Fibroblast of lung (primary cell): ENCODE data around the gene PLAAT3. TPM values are rescaled to one million over a fixed set of nuclear protein-coding genes. Genes with fewer than 3 reads are reported as not detected.
"Not testable (repeated sequence)": the region's sequence is repeated elsewhere in the genome, so short reads cannot be mapped to it uniquely, and the experiment has no call there.

Experiments
- DNase-seq, 2 donors: peaks; one replicate each; pipeline versions ENCODE4 v3.0.0 to v3.0.0-alpha.2; 2010; ENCODE audit warnings: low read depth in 2 of 2
- H2AFZ ChIP-seq: 2 replicates; pipeline ENCODE4 v1.5.1; 2012; ENCODE audit warnings: low read length, control low read depth, inconsistent platforms
- H3K27ac ChIP-seq: 2 replicates; pipeline ENCODE4 v1.5.1; 2011; ENCODE audit warnings: low read length, control low read depth; ENCODE audit not compliant: insufficient read depth
- H3K27me3 ChIP-seq: 2 replicates; pipeline ENCODE4 v1.5.1; 2011; ENCODE audit warnings: mild to moderate bottlenecking, low read length; ENCODE audit not compliant: control insufficient read depth, insufficient read depth
- H3K36me3 ChIP-seq: 2 replicates; pipeline ENCODE4 v1.5.1; 2011; ENCODE audit warnings: low read length; ENCODE audit not compliant: control insufficient read depth, insufficient read depth
- H3K4me1 ChIP-seq: 2 replicates; pipeline ENCODE4 v1.5.1; 2011; ENCODE audit warnings: low read length; ENCODE audit not compliant: control insufficient read depth, insufficient read depth; ENCODE audit errors: extremely low read depth
- H3K4me2 ChIP-seq: 2 replicates; pipeline ENCODE4 v1.5.1; 2011; ENCODE audit warnings: low read length, control low read depth; ENCODE audit not compliant: insufficient read depth; ENCODE audit errors: extremely low read depth
- H3K4me3 ChIP-seq, 4 experiments: fragments of 200-600 bp in 1 of 4; sonication (generic) in 1 of 4; replicated peaks in 1 of 4; 2 replicates each; pipeline ENCODE4 v1.5.1; 2011 to 2016; ENCODE audit warnings: low read length in 4 of 4, low read depth in 3 of 4, mild to moderate bottlenecking in 3 of 4, control low read depth in 2 of 4, inconsistent platforms in 1 of 4, mixed read lengths in 1 of 4; ENCODE audit not compliant: insufficient read depth in 1 of 4; ENCODE audit errors: control extremely low read depth in 1 of 4
- H3K79me2 ChIP-seq: 2 replicates; pipeline ENCODE4 v1.5.1; 2012; ENCODE audit warnings: mild to moderate bottlenecking, low read length, inconsistent platforms; ENCODE audit not compliant: control insufficient read depth, insufficient read depth
- H3K9ac ChIP-seq: 2 replicates; pipeline ENCODE4 v1.5.1; 2011; ENCODE audit warnings: mild to moderate bottlenecking, low read length, control low read depth; ENCODE audit not compliant: insufficient read depth
- H3K9me3 ChIP-seq: 2 replicates; pipeline ENCODE4 v1.5.1; 2012; ENCODE audit warnings: low read depth, low read length; ENCODE audit not compliant: control insufficient read depth, insufficient read depth
- H4K20me1 ChIP-seq: 2 replicates; pipeline ENCODE4 v1.5.1; 2011; ENCODE audit warnings: low read length; ENCODE audit not compliant: control insufficient read depth, insufficient read depth; ENCODE audit errors: extremely low read depth
- EZH2 ChIP-seq: IDR thresholded peaks from 2 replicates; pipeline ENCODE4 v1.5.1; 2012; ENCODE audit warnings: low read length, control low read depth, mild to moderate bottlenecking; ENCODE audit errors: missing control alignments
- polyA plus RNA-seq, 2 donors: library from polyadenylated mRNA; depleted of rRNA in 1 of 2; stranded (reverse) in 1 of 2; unstranded in 1 of 2; fragments of >200 nt; gene quantifications; 2 replicates each; pipeline ENCODE4 v1.2.1, GENCODE V29; 2011 to 2012; ENCODE audit warnings: missing spikeins in 1 of 2
- total RNA-seq: library from RNA; depleted of rRNA; stranded (reverse); fragments of >200 nt; gene quantifications from 2 replicates; pipeline ENCODE4 v1.2.1, GENCODE V29; 2014
- TF ChIP-seq, protein P1 (sequence below), 2 donors: IDR thresholded peaks in 1 of 2; conservative IDR thresholded peaks in 1 of 2; 1 replicate in 1 of 2; 2 replicates in 1 of 2; pipeline ENCODE4 v1.5.1; 2011 to 2012; ENCODE audit warnings: low read length in 2 of 2, control low read depth in 1 of 2, inconsistent platforms in 1 of 2, low read depth in 1 of 2, mild to moderate bottlenecking in 1 of 2

PLAAT3 gene
- total and polyA plus RNA-seq, 2 donors (not counting 1 experiment from before 2014, with no cell fraction given): 11.4 to 45.4 TPM

DNA sequence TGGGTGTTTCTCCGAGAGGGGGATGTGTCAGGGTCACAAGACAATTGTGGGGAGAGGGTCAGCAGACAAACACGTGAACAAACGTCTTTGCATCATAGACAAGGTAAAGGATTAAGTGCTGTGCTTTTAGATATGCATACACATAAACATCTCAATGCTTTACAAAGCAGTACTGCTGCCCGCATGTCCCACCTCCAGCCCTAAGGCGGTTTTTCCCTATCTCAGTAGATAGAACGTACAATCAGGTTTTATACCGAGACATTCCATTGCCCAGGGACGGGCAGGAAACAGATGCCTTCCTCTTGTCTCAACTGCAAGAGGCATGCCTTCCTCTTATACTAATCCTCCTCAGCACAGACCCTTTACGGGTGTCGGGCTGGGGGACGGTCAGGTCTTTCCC lies 86.1 kb downstream of the PLAAT3 start:
- H3K27ac ChIP-seq, H2AFZ ChIP-seq, H3K9ac ChIP-seq, H3K27me3 ChIP-seq, H3K4me2 ChIP-seq, H3K9me3 ChIP-seq, H3K79me2 ChIP-seq, H3K4me3 ChIP-seq, H3K36me3 ChIP-seq, H3K4me1 ChIP-seq, H4K20me1 ChIP-seq, DNase-seq: not testable (repeated sequence)

DNA sequence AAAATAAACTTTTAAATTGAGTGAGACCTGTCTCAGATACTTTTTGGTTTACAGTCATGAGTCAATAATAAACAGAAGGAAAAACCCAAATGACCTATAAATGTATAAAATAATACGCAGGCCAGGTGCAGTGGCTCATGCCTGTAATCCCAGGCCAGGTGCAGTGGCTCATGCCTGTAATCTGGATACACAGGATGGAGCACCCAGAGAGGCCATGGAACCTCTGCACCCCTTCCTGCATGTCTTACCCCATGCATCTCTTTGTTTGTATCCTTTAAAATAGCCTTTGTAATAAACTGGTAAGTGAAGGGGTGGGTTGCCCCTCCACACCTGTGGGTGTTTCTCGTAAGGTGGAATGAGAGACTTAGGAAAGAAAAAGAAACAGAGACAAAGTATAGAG lies 86.6 kb downstream of the PLAAT3 start:
- H3K4me1 ChIP-seq: peaks cover 7% of the 10 kb centered on the region
- TF ChIP-seq, protein P1, sequence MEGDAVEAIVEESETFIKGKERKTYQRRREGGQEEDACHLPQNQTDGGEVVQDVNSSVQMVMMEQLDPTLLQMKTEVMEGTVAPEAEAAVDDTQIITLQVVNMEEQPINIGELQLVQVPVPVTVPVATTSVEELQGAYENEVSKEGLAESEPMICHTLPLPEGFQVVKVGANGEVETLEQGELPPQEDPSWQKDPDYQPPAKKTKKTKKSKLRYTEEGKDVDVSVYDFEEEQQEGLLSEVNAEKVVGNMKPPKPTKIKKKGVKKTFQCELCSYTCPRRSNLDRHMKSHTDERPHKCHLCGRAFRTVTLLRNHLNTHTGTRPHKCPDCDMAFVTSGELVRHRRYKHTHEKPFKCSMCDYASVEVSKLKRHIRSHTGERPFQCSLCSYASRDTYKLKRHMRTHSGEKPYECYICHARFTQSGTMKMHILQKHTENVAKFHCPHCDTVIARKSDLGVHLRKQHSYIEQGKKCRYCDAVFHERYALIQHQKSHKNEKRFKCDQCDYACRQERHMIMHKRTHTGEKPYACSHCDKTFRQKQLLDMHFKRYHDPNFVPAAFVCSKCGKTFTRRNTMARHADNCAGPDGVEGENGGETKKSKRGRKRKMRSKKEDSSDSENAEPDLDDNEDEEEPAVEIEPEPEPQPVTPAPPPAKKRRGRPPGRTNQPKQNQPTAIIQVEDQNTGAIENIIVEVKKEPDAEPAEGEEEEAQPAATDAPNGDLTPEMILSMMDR (conservative IDR thresholded peaks at IDR 0.05 in 1 of 2, IDR thresholded peaks at IDR 0.05 in 1 of 2; ENCODE audit: low read depth in 1 of 2, low read length in 2 of 2): no peak
- no peak for TF ChIP-seq EZH2
- no peak overlapping the region for H3K27ac ChIP-seq
- H3K9me3 ChIP-seq: no peaks in the 10 kb centered on the region
- DNase-seq: no peak
- no peak overlapping the region for H2AFZ ChIP-seq
- H3K27me3 ChIP-seq: no peaks in the 10 kb centered on the region
- H3K36me3 ChIP-seq: no peaks in the 10 kb centered on the region
- no peak overlapping the region for H3K4me2 ChIP-seq
- H4K20me1 ChIP-seq: no peaks in the 10 kb centered on the region
- H3K79me2 ChIP-seq: no peaks in the 10 kb centered on the region
- H3K4me3 ChIP-seq: no peak overlapping the region
- no peak overlapping the region for H3K9ac ChIP-seq

Other genes starting within 250 kb of the PLAAT3 start
- gene SLC22A9, start 244.6 kb downstream of the PLAAT3 start, total RNA-seq: not detected in 2 replicates
- not detected in 2 replicates for gene SLC22A9, start 244.6 kb downstream of the PLAAT3 start, polyA plus RNA-seq
- 0.50 and 0.51 TPM in 2 replicates for gene PLAAT5, start 123.3 kb downstream of the PLAAT3 start, total RNA-seq
- gene PLAAT5, start 123.3 kb downstream of the PLAAT3 start, polyA plus RNA-seq: 0.07 and 0.16 TPM in 2 replicates
- under 0.01 TPM in 1 of 2 replicates, not detected in the other for gene LGALS12, start 108.3 kb downstream of the PLAAT3 start, total RNA-seq
- gene LGALS12, start 108.3 kb downstream of the PLAAT3 start, polyA plus RNA-seq: not detected in 2 replicates
- gene PLAAT4, start 77.6 kb downstream of the PLAAT3 start, total RNA-seq: 85.7 and 108 TPM in 2 replicates
- 47.4 and 69.1 TPM in 2 replicates for gene PLAAT4, start 77.6 kb downstream of the PLAAT3 start, polyA plus RNA-seq
- not detected in 2 replicates for gene PLAAT2, start 51.1 kb downstream of the PLAAT3 start, total RNA-seq
- gene PLAAT2, start 51.1 kb downstream of the PLAAT3 start, polyA plus RNA-seq: not detected in 2 replicates
- 120 and 147 TPM in 2 replicates for gene ATL3, start 56.9 kb upstream of the PLAAT3 start, total RNA-seq
- 89.5 and 111 TPM in 2 replicates for gene ATL3, start 56.9 kb upstream of the PLAAT3 start, polyA plus RNA-seq
- gene RTN3, start 67.1 kb upstream of the PLAAT3 start, total RNA-seq: 67.8 and 93.3 TPM in 2 replicates
- 158 and 167 TPM in 2 replicates for gene RTN3, start 67.1 kb upstream of the PLAAT3 start, polyA plus RNA-seq
- 12.9 and 14.4 TPM in 2 replicates for gene ZFTA, start 154.3 kb upstream of the PLAAT3 start, total RNA-seq
- 5.4 and 6.0 TPM in 2 replicates for gene ZFTA, start 154.3 kb upstream of the PLAAT3 start, polyA plus RNA-seq
- gene SPINDOC, start 199.0 kb upstream of the PLAAT3 start, total RNA-seq: 10.7 and 10.8 TPM in 2 replicates
- 10.9 and 13.9 TPM in 2 replicates for gene SPINDOC, start 199.0 kb upstream of the PLAAT3 start, polyA plus RNA-seq
- gene MARK2, start 224.7 kb upstream of the PLAAT3 start, total RNA-seq: 5.4 and 6.4 TPM in 2 replicates
- gene MARK2, start 224.7 kb upstream of the PLAAT3 start, polyA plus RNA-seq: 12.3 and 16.8 TPM in 2 replicates